ENCODE measurements around the gene CALHM3. TPM values are rescaled to one million over a fixed set of nuclear protein-coding genes. Genes with fewer than 3 reads are reported as not detected.
A peak's percentile ranks its signal among the peaks of the same experiment; 100 is the strongest.

The CALHM3 gene
- total and polyA plus RNA-seq, 2 of the 13 experiments (the other 11 are each of a cell fraction or from before 2014, with no cell fraction given) = not detected

DNA sequence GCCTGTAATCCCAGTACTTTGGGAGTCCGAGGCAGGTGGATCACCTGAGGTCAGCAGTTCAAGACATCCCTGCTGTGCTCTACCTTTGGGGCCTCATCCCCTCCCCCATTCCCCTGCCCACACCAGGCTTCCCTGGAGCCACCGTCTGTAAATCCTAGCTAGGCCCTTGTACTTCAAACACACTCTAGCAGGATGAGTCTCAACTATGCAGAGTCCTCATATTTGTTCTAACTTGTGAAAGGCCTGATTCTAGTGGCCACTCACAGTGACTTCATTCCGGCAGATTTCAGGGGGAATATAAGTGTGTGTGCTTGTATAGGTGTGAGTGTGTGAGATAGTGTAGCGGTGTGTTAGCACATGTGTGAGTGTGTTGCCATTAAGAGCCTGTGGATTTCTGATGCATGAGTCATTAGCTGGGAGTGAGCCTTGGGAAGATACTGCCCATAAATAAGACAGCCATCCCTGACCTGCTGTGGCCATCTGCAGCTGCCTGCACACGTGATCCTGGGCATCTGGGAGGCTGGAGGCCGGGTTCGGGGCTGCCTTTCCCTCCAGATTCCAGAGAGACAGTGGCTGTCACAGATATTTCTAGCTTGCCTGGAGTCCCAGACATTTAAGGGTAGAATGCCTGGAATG, 12.8 kb upstream of the CALHM3 start:
- DNase-seq (ENCODE audit: low spot score) (peak; percentile 25), ATAC-seq (peak; percentile 31), FAIRE-seq (no peak)
- in situ Hi-C loops (cut with HindIII; ENCODE audit: extremely low pct_ligation_motif_present, low pct_unique_long_range_greater_than_20kb) = no loop called here
- Histone ChIP-seq H3K9ac (ENCODE audit: insufficient read depth, low read depth, low read length) (no peak overlapping the region), H3K4me2 (ENCODE audit: low read depth, low read length) (no peak overlapping the region), H3K36me3 (replicated peaks in 1 of 2; ENCODE audit: control insufficient read depth in 1 of 2, insufficient read depth in 2 of 2, low read length in 2 of 2) (no peaks in the 10 kb centered on the region), H3K9me3 (ENCODE audit: low read length) (no peaks in the 10 kb centered on the region), H3K4me3 (replicated peaks in 1 of 3; ENCODE audit: insufficient read depth in 1 of 3, low read depth in 2 of 3, low read length in 3 of 3) (no peak overlapping the region), H3K27me3 (ENCODE audit: control insufficient read depth in 1 of 2, insufficient read depth in 2 of 2, low read length in 2 of 2) (peaks cover 8 to 79% of the 10 kb centered on the region in 2 experiments; a peak in 4 of 5 replicates), H3K79me2 (ENCODE audit: insufficient read depth, low read length) (no peaks in the 10 kb centered on the region), H4K20me1 (ENCODE audit: insufficient read depth, low read length) (no peaks in the 10 kb centered on the region), H3K27ac (ENCODE audit: extremely low read length, insufficient read depth, low read length) (no peak overlapping the region), H2AFZ (ENCODE audit: low read length) (no peak overlapping the region), H3K4me1 (ENCODE audit: insufficient read depth, low read length) (no peaks in the 10 kb centered on the region)
- TF ChIP-seq HIVEP1 (CRISPR knock-in tag; IDR thresholded peaks at IDR 0.05) (no peak), HNF4G (IDR thresholded peaks at IDR 0.05; ENCODE audit: borderline replicate concordance, low read depth, low read length) (no peak), HNF4G (CRISPR knock-in tag; IDR thresholded peaks at IDR 0.05; ENCODE audit: borderline replicate concordance, low read depth) (no peak), PRPF4 (IDR thresholded peaks at IDR 0.05; ENCODE audit: low read depth, low read length, poor library complexity, severe bottlenecking) (no peak), FOSL2 (CRISPR knock-in tag; IDR thresholded peaks at IDR 0.05) (peak; percentile 73), HMG20B (CRISPR knock-in tag; conservative IDR thresholded peaks at IDR 0.05) (no peak), ZNF430 (CRISPR knock-in tag; IDR thresholded peaks at IDR 0.05) (no peak)
- TF ChIP-seq, protein P1, sequence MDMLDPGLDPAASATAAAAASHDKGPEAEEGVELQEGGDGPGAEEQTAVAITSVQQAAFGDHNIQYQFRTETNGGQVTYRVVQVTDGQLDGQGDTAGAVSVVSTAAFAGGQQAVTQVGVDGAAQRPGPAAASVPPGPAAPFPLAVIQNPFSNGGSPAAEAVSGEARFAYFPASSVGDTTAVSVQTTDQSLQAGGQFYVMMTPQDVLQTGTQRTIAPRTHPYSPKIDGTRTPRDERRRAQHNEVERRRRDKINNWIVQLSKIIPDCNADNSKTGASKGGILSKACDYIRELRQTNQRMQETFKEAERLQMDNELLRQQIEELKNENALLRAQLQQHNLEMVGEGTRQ (IDR thresholded peaks at IDR 0.05; ENCODE audit: low read depth, low read length) = 0 out of 2 replicates have a peak, but pooled peaks have one; percentile 17
- TF ChIP-seq, protein P1 (CRISPR knock-in tag; IDR thresholded peaks at IDR 0.05; ENCODE audit: borderline replicate concordance) = no peak
- TF ChIP-seq, protein P2, sequence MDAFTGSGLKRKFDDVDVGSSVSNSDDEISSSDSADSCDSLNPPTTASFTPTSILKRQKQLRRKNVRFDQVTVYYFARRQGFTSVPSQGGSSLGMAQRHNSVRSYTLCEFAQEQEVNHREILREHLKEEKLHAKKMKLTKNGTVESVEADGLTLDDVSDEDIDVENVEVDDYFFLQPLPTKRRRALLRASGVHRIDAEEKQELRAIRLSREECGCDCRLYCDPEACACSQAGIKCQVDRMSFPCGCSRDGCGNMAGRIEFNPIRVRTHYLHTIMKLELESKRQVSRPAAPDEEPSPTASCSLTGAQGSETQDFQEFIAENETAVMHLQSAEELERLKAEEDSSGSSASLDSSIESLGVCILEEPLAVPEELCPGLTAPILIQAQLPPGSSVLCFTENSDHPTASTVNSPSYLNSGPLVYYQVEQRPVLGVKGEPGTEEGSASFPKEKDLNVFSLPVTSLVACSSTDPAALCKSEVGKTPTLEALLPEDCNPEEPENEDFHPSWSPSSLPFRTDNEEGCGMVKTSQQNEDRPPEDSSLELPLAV (CRISPR knock-in tag; conservative IDR thresholded peaks at IDR 0.05; ENCODE audit: low read depth) = no peak
- TF ChIP-seq, protein P3, sequence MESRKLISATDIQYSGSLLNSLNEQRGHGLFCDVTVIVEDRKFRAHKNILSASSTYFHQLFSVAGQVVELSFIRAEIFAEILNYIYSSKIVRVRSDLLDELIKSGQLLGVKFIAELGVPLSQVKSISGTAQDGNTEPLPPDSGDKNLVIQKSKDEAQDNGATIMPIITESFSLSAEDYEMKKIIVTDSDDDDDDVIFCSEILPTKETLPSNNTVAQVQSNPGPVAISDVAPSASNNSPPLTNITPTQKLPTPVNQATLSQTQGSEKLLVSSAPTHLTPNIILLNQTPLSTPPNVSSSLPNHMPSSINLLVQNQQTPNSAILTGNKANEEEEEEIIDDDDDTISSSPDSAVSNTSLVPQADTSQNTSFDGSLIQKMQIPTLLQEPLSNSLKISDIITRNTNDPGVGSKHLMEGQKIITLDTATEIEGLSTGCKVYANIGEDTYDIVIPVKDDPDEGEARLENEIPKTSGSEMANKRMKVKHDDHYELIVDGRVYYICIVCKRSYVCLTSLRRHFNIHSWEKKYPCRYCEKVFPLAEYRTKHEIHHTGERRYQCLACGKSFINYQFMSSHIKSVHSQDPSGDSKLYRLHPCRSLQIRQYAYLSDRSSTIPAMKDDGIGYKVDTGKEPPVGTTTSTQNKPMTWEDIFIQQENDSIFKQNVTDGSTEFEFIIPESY (CRISPR knock-in tag; IDR thresholded peaks at IDR 0.05) = peak; percentile 27; the same call in 1 of the 2 replicates
- TF ChIP-seq, protein P4, sequence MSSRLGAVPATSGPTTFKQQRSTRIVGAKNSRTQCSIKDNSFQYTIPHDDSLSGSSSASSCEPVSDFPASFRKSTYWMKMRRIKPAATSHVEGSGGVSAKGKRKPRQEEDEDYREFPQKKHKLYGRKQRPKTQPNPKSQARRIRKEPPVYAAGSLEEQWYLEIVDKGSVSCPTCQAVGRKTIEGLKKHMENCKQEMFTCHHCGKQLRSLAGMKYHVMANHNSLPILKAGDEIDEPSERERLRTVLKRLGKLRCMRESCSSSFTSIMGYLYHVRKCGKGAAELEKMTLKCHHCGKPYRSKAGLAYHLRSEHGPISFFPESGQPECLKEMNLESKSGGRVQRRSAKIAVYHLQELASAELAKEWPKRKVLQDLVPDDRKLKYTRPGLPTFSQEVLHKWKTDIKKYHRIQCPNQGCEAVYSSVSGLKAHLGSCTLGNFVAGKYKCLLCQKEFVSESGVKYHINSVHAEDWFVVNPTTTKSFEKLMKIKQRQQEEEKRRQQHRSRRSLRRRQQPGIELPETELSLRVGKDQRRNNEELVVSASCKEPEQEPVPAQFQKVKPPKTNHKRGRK (CRISPR knock-in tag; IDR thresholded peaks at IDR 0.05) = no peak
- TF ChIP-seq, protein P5, sequence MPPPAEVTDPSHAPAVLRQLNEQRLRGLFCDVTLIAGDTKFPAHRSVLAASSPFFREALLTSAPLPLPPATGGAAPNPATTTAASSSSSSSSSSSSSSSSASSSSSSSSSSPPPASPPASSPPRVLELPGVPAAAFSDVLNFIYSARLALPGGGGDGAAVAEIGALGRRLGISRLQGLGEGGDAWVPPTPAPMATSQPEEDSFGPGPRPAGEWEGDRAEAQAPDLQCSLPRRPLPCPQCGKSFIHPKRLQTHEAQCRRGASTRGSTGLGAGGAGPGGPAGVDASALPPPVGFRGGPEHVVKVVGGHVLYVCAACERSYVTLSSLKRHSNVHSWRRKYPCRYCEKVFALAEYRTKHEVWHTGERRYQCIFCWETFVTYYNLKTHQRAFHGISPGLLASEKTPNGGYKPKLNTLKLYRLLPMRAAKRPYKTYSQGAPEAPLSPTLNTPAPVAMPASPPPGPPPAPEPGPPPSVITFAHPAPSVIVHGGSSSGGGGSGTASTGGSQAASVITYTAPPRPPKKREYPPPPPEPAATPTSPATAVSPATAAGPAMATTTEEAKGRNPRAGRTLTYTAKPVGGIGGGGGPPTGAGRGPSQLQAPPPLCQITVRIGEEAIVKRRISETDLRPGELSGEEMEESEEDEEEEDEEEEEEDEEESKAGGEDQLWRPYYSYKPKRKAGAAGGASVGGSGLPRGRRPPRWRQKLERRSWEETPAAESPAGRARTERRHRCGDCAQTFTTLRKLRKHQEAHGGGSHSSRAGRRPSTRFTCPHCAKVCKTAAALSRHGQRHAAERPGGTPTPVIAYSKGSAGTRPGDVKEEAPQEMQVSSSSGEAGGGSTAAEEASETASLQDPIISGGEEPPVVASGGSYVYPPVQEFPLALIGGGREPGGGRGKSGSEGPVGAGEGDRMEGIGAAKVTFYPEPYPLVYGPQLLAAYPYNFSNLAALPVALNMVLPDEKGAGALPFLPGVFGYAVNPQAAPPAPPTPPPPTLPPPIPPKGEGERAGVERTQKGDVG (CRISPR knock-in tag; IDR thresholded peaks at IDR 0.05; ENCODE audit: borderline replicate concordance) = no peak
- BruUV-seq (replicated peaks) = no TSS peak
- 15% methylated on average over 7 of the region's 7 CpGs for whole genome bisulfite sequencing (ENCODE audit: low lambda C conversion rate)
- CTCF ChIA-PET (ENCODE audit: low intra/inter-chr PET ratio, low total read pairs) = no interaction called here
- intact Hi-C loops (cut with micrococcal nuclease; ENCODE audit: unreplicated experiment) = no loop called here
- POLR2A ChIA-PET = interaction anchor here (0.7 kb wide), 1 partner anchor 13 kb away, joined by 4 read pairs; no protein-coding TSS in a partner anchor
